Mesendoderm (in vitro differentiated cells): Measurements from ENCODE around the gene SLC25A53. TPM values are rescaled to one million over a fixed set of nuclear protein-coding genes. Genes with fewer than 3 reads are reported as not detected.

Source experiments
- DNase-seq: peaks from one replicate; pipeline ENCODE4 v3.0.0; 2013
- H2AK5ac ChIP-seq: 2 replicates; pipeline ENCODE4 v1.6.1; 2013; ENCODE audit warnings: low read length, inconsistent platforms
- H2BK120ac ChIP-seq: 2 replicates; pipeline ENCODE4 v1.6.1; 2013; ENCODE audit warnings: low read depth, mild to moderate bottlenecking, low read length, moderate library complexity, mixed read lengths
- H2BK15ac ChIP-seq: replicated peaks from 2 replicates; pipeline ENCODE4 v1.6.1; 2013; ENCODE audit warnings: low read depth, mild to moderate bottlenecking, moderate library complexity
- H2BK5ac ChIP-seq: 2 replicates; pipeline ENCODE4 v1.6.1; 2013; ENCODE audit warnings: low read length, inconsistent platforms
- H3K18ac ChIP-seq: 2 replicates; pipeline ENCODE4 v1.6.1; 2013; ENCODE audit warnings: mild to moderate bottlenecking, low read length, mixed read lengths
- H3K23ac ChIP-seq: one replicate; pipeline ENCODE4 v1.6.1; 2013; ENCODE audit warnings: low read length
- H3K27ac ChIP-seq: 2 replicates; pipeline ENCODE4 v1.5.1; 2013; ENCODE audit warnings: low read depth, mild to moderate bottlenecking, inconsistent platforms, low read length, moderate library complexity
- H3K27me3 ChIP-seq: 2 replicates; pipeline ENCODE4 v1.6.1; 2013; ENCODE audit warnings: low read length, control low read depth, mild to moderate bottlenecking, inconsistent platforms; ENCODE audit not compliant: insufficient read depth, poor library complexity
- H3K36me3 ChIP-seq: 2 replicates; pipeline ENCODE4 v1.6.1; 2013; ENCODE audit warnings: low read length, inconsistent platforms; ENCODE audit not compliant: control insufficient read depth, insufficient read depth
- H3K4ac ChIP-seq: one replicate; pipeline ENCODE4 v1.6.1; 2013; ENCODE audit warnings: low read depth, mild to moderate bottlenecking, low read length, moderate library complexity
- H3K4me1 ChIP-seq: 2 replicates; pipeline ENCODE4 v1.6.1; 2013; ENCODE audit warnings: low read depth, low read length, inconsistent platforms; ENCODE audit not compliant: control insufficient read depth
- H3K4me2 ChIP-seq: 2 replicates; pipeline ENCODE4 v1.6.1; 2013; ENCODE audit warnings: low read length
- H3K4me3 ChIP-seq: 2 replicates; pipeline ENCODE4 v1.5.1; 2013; ENCODE audit warnings: mild to moderate bottlenecking, low read length
- H3K56ac ChIP-seq: one replicate; pipeline ENCODE4 v1.6.1; 2013; ENCODE audit warnings: low read length
- H3K79me1 ChIP-seq: 2 replicates; pipeline ENCODE4 v1.6.1; 2013; ENCODE audit warnings: low read length, inconsistent platforms
- H3K79me2 ChIP-seq: 2 replicates; pipeline ENCODE4 v1.6.1; 2013; ENCODE audit warnings: mild to moderate bottlenecking, low read length; ENCODE audit not compliant: control insufficient read depth, insufficient read depth
- H3K9ac ChIP-seq: 2 replicates; pipeline ENCODE4 v1.6.1; 2013; ENCODE audit warnings: low read length, inconsistent platforms
- H4K5ac ChIP-seq: one replicate; pipeline ENCODE4 v1.6.1; 2013; ENCODE audit warnings: low read length
- H4K8ac ChIP-seq: one replicate; pipeline ENCODE4 v1.6.1; 2013; ENCODE audit warnings: low read depth, mild to moderate bottlenecking, control low read depth, low read length, moderate library complexity
- WGBS: extraction: QIAGEN DNeasy Blood & Tissue Kit; methylation state at CpG from one replicate; pipeline ENCODE4 v1.1.7; 2013; ENCODE audit warnings: low lambda C conversion rate, missing lambda C conversion rate; ENCODE audit not compliant: insufficient coverage; ENCODE audit errors: extremely low coverage; 5-methylcytosine and 5-hydroxymethylcytosine counted together
- polyA plus RNA-seq, 2 experiments: library from polyadenylated mRNA; stranded (reverse); fragments of 200-250 nt; gene quantifications; one replicate each; pipeline ENCODE4 v1.2.3, GENCODE V29; 2013

SLC25A53 gene, protein sequence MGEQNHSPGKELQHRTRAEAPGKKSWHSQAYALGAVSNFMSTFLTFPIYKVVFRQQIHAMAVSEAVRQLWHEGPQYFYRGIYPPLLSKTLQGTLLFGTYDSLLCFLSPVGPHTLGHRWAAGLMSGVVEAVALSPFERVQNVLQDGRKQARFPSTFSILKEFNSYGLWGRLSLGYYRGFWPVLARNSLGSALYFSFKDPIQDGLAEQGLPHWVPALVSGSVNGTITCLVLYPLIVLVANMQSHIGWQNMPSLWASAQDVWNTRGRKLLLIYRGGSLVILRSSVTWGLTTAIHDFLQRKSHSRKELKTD
- polyA plus RNA-seq (2013, experiment 1 of 2), result 2.6 TPM
- 3.1 TPM for polyA plus RNA-seq (2013, experiment 2 of 2)

DNA sequence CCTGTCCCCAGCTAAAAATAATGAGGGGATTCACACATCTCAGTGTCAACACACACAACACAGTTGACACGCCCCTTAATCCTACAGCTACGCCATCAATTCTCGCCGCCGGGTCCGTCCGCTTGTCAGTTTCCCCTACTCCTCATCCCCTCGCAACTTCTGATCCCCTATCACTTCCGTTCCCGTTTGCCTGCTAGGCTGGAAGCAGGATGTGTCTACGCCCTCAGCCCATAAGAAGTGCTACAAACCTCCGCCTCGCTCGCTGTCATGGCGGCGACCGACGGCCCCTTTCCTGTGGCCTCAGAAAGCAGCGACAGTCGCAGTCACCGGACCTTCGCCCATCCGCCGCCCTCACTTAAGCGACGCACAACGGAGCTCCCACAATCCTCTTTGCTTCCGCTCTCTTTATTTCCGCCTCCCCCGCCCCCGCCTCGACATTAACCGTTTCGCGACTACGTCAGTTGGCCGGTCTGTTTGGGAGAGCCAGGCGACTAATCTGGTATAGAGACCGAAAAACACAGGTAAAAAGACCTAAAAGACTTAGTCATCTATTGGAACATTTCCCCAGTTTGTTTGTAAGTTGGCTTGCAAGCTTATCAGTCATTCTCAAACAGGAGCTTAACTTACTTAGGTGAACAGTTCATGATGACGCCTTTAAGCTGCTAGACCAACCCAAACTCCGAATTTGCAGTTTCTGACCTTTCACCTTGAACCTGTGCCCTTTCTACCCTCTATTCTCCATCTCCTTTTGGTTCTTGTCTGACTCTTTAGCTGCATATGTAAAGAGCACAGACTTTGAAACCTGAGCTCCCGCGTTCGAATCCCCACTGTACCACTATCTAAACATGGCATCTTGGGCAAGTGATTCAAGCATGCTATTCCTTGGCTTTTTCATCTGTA lies at the start of gene SLC25A53:
SLC25A53 (minus strand) TSS at position 380 of the 900 bp plus-strand sequence. CDS start 51,752 bp downstream, outside the sequence.
- no peak within 1 kb of the TSS for H2BK5ac ChIP-seq
- no peak within 1 kb of the TSS for H2AK5ac ChIP-seq
- WGBS, result no CpG with 5 or more reads among the region's 44 CpGs
- H2BK15ac ChIP-seq, result no peak within 1 kb of the TSS
- H3K27me3 ChIP-seq, result no peaks in the 10 kb centered on the region
- DNase-seq, result peak; percentile 94
- H2BK120ac ChIP-seq, result no peak within 1 kb of the TSS
- H3K79me2 ChIP-seq, result no peaks in the 10 kb centered on the region
- H3K27ac ChIP-seq, result peak within 1 kb of the TSS; percentile 92
- H3K4me3 ChIP-seq, result peak within 1 kb of the TSS; percentile 76
- peak within 1 kb of the TSS; percentile 84 for H4K8ac ChIP-seq
- no peaks in the 10 kb centered on the region for H3K4me1 ChIP-seq
- no peaks in the 10 kb centered on the region for H3K36me3 ChIP-seq
- no peak within 1 kb of the TSS for H4K5ac ChIP-seq
- peak within 1 kb of the TSS; percentile 81 for H3K9ac ChIP-seq
- H3K18ac ChIP-seq, result no peak within 1 kb of the TSS
- H3K79me1 ChIP-seq, result no peaks in the 10 kb centered on the region
- peak within 1 kb of the TSS; percentile 87 for H3K56ac ChIP-seq
- H3K4me2 ChIP-seq, result peak within 1 kb of the TSS; percentile 59
- H3K23ac ChIP-seq, result no peak within 1 kb of the TSS
- H3K4ac ChIP-seq, result no peak within 1 kb of the TSS

DNA sequence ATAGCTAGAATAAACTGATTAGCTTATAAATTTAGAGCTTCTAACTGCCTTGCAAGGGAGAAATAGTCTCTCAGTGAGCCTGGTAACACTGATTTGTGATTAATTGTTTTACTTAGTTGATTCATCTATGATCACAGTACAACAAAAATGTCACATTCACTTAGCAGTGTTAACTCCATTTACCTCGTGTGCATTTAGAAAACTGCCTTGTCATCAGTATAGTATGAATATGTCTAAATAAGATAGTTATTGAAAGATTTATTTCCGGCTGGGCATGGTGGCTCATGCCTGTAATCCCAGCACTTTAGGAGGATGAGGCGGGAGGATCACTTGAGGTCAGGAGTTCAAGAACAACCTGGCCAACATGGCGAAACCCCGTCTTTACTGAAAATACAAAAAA lies 48.7 kb upstream of the SLC25A53 start:
- no peaks in the 10 kb centered on the region for H3K79me1 ChIP-seq
- H4K8ac ChIP-seq, result no peak overlapping the region
- H3K23ac ChIP-seq, result no peak overlapping the region
- H3K4ac ChIP-seq, result no peak overlapping the region
- H3K4me1 ChIP-seq, result no peaks in the 10 kb centered on the region
- H3K9ac ChIP-seq, result no peak overlapping the region
- no peak overlapping the region for H4K5ac ChIP-seq
- H3K27me3 ChIP-seq, result no peaks in the 10 kb centered on the region
- no peak overlapping the region for H2BK15ac ChIP-seq
- no peak for DNase-seq
- no peak overlapping the region for H2BK120ac ChIP-seq
- H3K18ac ChIP-seq, result no peak overlapping the region
- H3K4me2 ChIP-seq, result no peak overlapping the region
- H3K56ac ChIP-seq, result no peak overlapping the region
- no peak overlapping the region for H2BK5ac ChIP-seq
- no CpG with 5 or more reads among the region's 5 CpGs for WGBS
- H2AK5ac ChIP-seq, result no peak overlapping the region
- H3K79me2 ChIP-seq, result no peaks in the 10 kb centered on the region
- H3K27ac ChIP-seq, result no peak overlapping the region
- H3K4me3 ChIP-seq, result no peak overlapping the region
- H3K36me3 ChIP-seq, result no peaks in the 10 kb centered on the region

DNA sequence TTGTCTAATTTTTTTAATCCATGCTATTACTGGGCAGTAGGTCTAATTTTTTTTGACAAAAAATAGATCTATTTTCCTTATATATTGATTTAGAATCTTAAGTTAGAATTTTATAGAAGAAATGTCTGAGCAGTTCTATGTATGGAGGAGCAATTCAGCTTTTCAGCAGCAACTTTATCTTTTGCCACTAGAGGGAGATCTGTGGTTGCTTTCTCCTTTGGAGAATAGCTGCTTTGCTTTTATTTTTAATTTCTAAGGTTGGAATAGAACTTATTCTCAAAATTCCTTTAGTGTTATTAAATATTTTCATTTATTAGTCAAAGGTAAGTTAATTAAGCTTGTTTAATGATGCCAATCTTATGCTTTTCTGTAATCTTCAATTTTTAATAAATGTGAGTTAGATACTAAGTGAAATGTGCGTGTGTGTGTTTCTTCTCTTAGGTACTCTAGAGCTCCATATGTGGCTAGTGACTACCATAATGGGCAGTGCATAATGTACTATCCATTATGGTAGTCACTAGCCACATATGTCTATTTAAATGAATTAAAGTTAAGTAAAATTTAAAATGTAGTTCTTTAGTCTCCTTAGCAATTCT lies 38.8 kb upstream of the SLC25A53 start:
- no peak overlapping the region for H3K56ac ChIP-seq
- H3K79me2 ChIP-seq, result no peaks in the 10 kb centered on the region
- H3K9ac ChIP-seq, result no peak overlapping the region
- H3K27me3 ChIP-seq, result no peaks in the 10 kb centered on the region
- H3K18ac ChIP-seq, result no peak overlapping the region
- no peak overlapping the region for H2AK5ac ChIP-seq
- no peak overlapping the region for H3K27ac ChIP-seq
- WGBS, result no CpG with 5 or more reads among the region's 1 CpG
- H3K4me1 ChIP-seq, result no peaks in the 10 kb centered on the region
- no peak overlapping the region for H2BK5ac ChIP-seq
- H3K4me2 ChIP-seq, result no peak overlapping the region
- H2BK120ac ChIP-seq, result no peak overlapping the region
- H4K5ac ChIP-seq, result no peak overlapping the region
- H4K8ac ChIP-seq, result no peak overlapping the region
- no peak overlapping the region for H3K4me3 ChIP-seq
- no peak overlapping the region for H3K4ac ChIP-seq
- DNase-seq, result peak; percentile 16
- no peaks in the 10 kb centered on the region for H3K79me1 ChIP-seq
- H3K23ac ChIP-seq, result no peak overlapping the region
- no peaks in the 10 kb centered on the region for H3K36me3 ChIP-seq
- no peak overlapping the region for H2BK15ac ChIP-seq

DNA sequence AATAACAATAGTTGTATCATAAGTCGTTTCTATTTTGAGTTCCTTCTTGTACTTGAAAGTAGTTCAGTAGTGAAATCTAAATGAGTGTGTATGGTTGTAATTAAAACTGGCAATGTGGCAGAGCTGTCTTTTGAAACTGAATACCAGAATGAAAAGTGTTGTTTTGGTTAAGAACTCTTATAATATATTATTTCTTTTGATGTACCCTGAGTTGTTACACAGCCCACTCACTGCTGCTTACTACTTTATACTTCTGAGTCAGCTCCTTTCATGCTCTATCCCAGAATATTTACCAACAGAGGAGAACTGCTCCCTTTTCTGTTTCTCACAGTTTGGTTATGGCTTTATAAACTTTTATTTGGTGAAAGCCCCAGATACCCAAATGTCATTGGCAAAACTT lies 38.2 kb upstream of the SLC25A53 start:
- H3K4ac ChIP-seq, result no peak overlapping the region
- H2BK15ac ChIP-seq, result no peak overlapping the region
- no peak overlapping the region for H2AK5ac ChIP-seq
- no peaks in the 10 kb centered on the region for H3K79me2 ChIP-seq
- H3K27me3 ChIP-seq, result no peaks in the 10 kb centered on the region
- no peaks in the 10 kb centered on the region for H3K79me1 ChIP-seq
- no peak overlapping the region for H3K27ac ChIP-seq
- no peak overlapping the region for H4K5ac ChIP-seq
- no peak overlapping the region for H4K8ac ChIP-seq
- WGBS, result no CpG with 5 or more reads among the region's 1 CpG
- DNase-seq, result no peak
- H3K23ac ChIP-seq, result no peak overlapping the region
- H2BK120ac ChIP-seq, result no peak overlapping the region
- H3K4me3 ChIP-seq, result no peak overlapping the region
- no peak overlapping the region for H3K18ac ChIP-seq
- H2BK5ac ChIP-seq, result no peak overlapping the region
- no peaks in the 10 kb centered on the region for H3K36me3 ChIP-seq
- H3K56ac ChIP-seq, result no peak overlapping the region
- no peaks in the 10 kb centered on the region for H3K4me1 ChIP-seq
- no peak overlapping the region for H3K4me2 ChIP-seq
- H3K9ac ChIP-seq, result no peak overlapping the region

DNA sequence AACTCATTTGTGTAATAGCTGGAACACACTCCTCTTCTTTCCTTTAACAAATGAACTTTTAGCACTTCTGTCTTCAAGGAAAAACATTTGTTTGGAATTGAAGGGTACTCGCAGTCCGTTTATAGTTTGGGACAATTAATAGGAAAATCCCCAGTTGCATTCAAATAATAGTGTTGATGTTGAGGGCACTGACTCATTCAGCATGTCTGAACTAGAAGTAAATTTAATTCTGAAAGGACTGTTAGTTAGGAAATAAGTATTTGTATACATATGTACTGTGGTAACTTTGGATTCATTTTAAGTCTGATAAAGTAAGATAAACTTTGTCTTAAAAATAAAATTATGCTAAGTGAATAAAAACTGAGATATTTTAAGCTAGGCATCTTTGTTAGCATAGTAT lies 36.7 kb upstream of the SLC25A53 start:
- no peak overlapping the region for H3K27ac ChIP-seq
- no CpG with 5 or more reads among the region's 2 CpGs for WGBS

More for the DNA sequence above, 36.7 kb upstream of the SLC25A53 start:
- H3K18ac ChIP-seq, result no peak overlapping the region
- no peak overlapping the region for H2BK120ac ChIP-seq
- no peak overlapping the region for H3K56ac ChIP-seq
- H3K27me3 ChIP-seq, result no peaks in the 10 kb centered on the region
- H4K5ac ChIP-seq, result no peak overlapping the region
- no peak overlapping the region for H3K4me3 ChIP-seq
- H2AK5ac ChIP-seq, result no peak overlapping the region
- no peak for DNase-seq
- no peak overlapping the region for H3K23ac ChIP-seq
- H3K79me2 ChIP-seq, result no peaks in the 10 kb centered on the region
- H3K4me1 ChIP-seq, result no peaks in the 10 kb centered on the region
- H2BK15ac ChIP-seq, result no peak overlapping the region
- no peaks in the 10 kb centered on the region for H3K36me3 ChIP-seq
- H3K9ac ChIP-seq, result no peak overlapping the region
- no peaks in the 10 kb centered on the region for H3K79me1 ChIP-seq
- H2BK5ac ChIP-seq, result no peak overlapping the region
- no peak overlapping the region for H3K4ac ChIP-seq
- H4K8ac ChIP-seq, result no peak overlapping the region
- no peak overlapping the region for H3K4me2 ChIP-seq
